ENCODE data around the gene MOB3A.
"Not testable (repeated sequence)": the region's sequence is repeated elsewhere in the genome, so short reads cannot be mapped to it uniquely, and the experiment has no call there.

Gene MOB3A

DNA sequence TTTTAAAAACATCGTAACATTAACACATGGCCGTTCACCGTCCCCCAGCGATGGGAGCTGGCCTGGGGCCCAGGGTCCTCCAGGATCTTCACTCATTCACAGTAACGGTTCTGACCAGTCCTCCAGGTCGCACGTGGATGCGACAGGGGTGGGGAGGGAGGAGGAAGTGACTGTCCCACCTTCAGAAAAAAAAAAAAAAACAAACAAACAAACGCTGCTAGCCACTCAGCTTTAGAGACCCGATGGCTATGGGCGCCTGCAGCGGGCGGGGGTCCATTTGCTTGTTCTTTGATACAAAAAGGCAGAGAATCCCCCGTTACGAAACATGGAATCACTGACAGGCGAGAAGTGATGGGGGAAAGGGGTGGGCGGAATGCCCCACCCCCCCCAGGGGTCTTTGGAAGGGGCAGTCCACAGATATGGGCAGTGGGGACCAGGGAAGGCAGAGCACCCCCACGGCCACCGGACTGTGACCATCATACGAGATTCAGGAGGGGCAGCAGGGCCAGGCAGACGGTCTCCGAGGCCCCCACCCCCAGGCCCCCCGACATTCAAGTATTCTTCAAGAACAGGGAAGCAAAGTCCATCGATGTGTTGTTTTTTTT is 58.4 kb downstream of the MOB3A start:
- peaks cover 45% of the 10 kb centered on the region for H3K36me3 ChIP-seq (replicated peaks; ENCODE audit: low read depth, low read length)
- H3K9me3 ChIP-seq (ENCODE audit: insufficient read depth, low read length): no peaks in the 10 kb centered on the region
- peaks cover 22% of the 10 kb centered on the region for H3K4me1 ChIP-seq (ENCODE audit: low read length)
- no peak overlapping the region for H3K4me2 ChIP-seq (ENCODE audit: low read length)
- no peak overlapping the region for H3K4me3 ChIP-seq (ENCODE audit: low read length)
- TF ChIP-seq EZH2phosphoT487 (IDR thresholded peaks at IDR 0.05; ENCODE audit: low read depth): no peak
- TF ChIP-seq, protein P1, sequence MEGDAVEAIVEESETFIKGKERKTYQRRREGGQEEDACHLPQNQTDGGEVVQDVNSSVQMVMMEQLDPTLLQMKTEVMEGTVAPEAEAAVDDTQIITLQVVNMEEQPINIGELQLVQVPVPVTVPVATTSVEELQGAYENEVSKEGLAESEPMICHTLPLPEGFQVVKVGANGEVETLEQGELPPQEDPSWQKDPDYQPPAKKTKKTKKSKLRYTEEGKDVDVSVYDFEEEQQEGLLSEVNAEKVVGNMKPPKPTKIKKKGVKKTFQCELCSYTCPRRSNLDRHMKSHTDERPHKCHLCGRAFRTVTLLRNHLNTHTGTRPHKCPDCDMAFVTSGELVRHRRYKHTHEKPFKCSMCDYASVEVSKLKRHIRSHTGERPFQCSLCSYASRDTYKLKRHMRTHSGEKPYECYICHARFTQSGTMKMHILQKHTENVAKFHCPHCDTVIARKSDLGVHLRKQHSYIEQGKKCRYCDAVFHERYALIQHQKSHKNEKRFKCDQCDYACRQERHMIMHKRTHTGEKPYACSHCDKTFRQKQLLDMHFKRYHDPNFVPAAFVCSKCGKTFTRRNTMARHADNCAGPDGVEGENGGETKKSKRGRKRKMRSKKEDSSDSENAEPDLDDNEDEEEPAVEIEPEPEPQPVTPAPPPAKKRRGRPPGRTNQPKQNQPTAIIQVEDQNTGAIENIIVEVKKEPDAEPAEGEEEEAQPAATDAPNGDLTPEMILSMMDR (IDR thresholded peaks at IDR 0.05; ENCODE audit: low read depth, low read length): no peak
- H4K20me1 ChIP-seq (ENCODE audit: insufficient read depth, low read length): peaks cover 53% of the 10 kb centered on the region
- H2AFZ ChIP-seq (ENCODE audit: low read depth, low read length): no peak overlapping the region
- no peak overlapping the region for H3K27ac ChIP-seq (ENCODE audit: low read length)
- H3K79me2 ChIP-seq (ENCODE audit: low read length): peaks cover 20% of the 10 kb centered on the region
- H3K27me3 ChIP-seq (ENCODE audit: low read depth, low read length): 0 out of 2 replicates have a peak, but pooled peaks cover under 1% of the 10 kb centered on the region
- H3K9ac ChIP-seq (ENCODE audit: low read length): no peak overlapping the region

DNA sequence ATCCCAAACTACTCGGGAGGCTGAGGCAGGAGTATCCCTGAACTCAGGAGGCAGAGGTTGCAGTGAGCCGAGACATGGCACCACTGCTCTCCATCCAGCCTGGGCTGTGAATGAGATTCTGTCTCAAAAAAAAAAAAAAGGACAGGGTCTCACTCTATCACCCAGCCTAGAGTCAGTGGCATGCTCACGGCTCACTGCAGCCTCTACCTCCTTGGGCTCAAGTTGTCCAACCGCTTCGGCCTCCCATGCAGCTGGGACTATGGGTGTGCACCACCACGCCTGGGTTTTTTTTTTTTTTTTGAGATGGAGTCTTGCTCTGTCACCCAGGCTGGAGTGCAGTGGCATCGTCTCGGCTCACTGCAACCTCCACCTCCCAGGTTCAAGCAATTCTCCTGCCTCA is 59.7 kb downstream of the MOB3A start:
- no peaks in the 10 kb centered on the region for H3K9me3 ChIP-seq (ENCODE audit: insufficient read depth, low read length)
- no peak overlapping the region for H2AFZ ChIP-seq (ENCODE audit: low read depth, low read length)
- H3K27ac ChIP-seq (ENCODE audit: low read length): no peak overlapping the region
- peaks cover 39% of the 10 kb centered on the region for H3K36me3 ChIP-seq (replicated peaks; ENCODE audit: low read depth, low read length)
- H3K27me3 ChIP-seq (ENCODE audit: low read depth, low read length): 0 out of 2 replicates have a peak, but pooled peaks cover 3% of the 10 kb centered on the region
- TF ChIP-seq, protein P1 (IDR thresholded peaks at IDR 0.05; ENCODE audit: low read depth, low read length): no peak
- no peak for TF ChIP-seq EZH2phosphoT487 (IDR thresholded peaks at IDR 0.05; ENCODE audit: low read depth)
- H3K4me3 ChIP-seq (ENCODE audit: low read length): no peak overlapping the region
- H3K9ac ChIP-seq (ENCODE audit: low read length): no peak overlapping the region
- H3K79me2 ChIP-seq (ENCODE audit: low read length): peaks cover 10% of the 10 kb centered on the region
- no peak overlapping the region for H3K4me2 ChIP-seq (ENCODE audit: low read length)
- H4K20me1 ChIP-seq (ENCODE audit: insufficient read depth, low read length): peaks cover 44% of the 10 kb centered on the region
- peaks cover 20% of the 10 kb centered on the region for H3K4me1 ChIP-seq (ENCODE audit: low read length)

DNA sequence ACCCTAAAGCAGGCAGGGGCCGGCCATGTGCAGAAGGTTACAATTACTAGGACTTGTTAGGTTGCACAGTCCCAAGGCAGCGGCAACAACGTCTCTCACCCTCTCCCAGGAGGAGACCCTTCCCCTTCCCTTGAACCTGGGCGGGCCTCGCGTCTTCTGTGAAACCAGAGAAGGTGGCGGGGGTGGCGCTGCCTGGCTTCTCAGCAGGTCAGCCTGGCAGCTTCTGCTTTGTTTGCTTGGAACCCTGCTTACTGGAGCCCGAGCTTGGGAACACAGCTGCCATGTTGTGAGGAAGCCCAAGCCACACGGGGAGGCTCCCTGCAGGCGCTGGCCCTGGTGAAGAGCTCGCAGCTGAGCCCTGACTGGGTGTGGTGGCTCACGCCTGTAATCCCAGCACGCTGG is 60.5 kb downstream of the MOB3A start:
- Histone ChIP-seq H3K4me2 (ENCODE audit: low read length) (no peak overlapping the region), H2AFZ (ENCODE audit: low read depth, low read length) (no peak overlapping the region), H3K27me3 (ENCODE audit: low read depth, low read length) (0 out of 2 replicates have a peak, but pooled peaks cover 3% of the 10 kb centered on the region), H3K36me3 (replicated peaks; ENCODE audit: low read depth, low read length) (peaks cover 31% of the 10 kb centered on the region), H4K20me1 (ENCODE audit: insufficient read depth, low read length) (peaks cover 35% of the 10 kb centered on the region), H3K4me3 (ENCODE audit: low read length) (no peak overlapping the region), H3K79me2 (ENCODE audit: low read length) (peaks cover 2% of the 10 kb centered on the region; the same call in 1 of the 2 replicates), H3K9ac (ENCODE audit: low read length) (no peak overlapping the region), H3K27ac (ENCODE audit: low read length) (no peak overlapping the region), H3K4me1 (ENCODE audit: low read length) (peaks cover 12% of the 10 kb centered on the region), H3K9me3 (ENCODE audit: insufficient read depth, low read length) (no peaks in the 10 kb centered on the region)
- TF ChIP-seq EZH2phosphoT487 (IDR thresholded peaks at IDR 0.05; ENCODE audit: low read depth): no peak
- TF ChIP-seq, protein P1 (IDR thresholded peaks at IDR 0.05; ENCODE audit: low read depth, low read length): no peak

DNA sequence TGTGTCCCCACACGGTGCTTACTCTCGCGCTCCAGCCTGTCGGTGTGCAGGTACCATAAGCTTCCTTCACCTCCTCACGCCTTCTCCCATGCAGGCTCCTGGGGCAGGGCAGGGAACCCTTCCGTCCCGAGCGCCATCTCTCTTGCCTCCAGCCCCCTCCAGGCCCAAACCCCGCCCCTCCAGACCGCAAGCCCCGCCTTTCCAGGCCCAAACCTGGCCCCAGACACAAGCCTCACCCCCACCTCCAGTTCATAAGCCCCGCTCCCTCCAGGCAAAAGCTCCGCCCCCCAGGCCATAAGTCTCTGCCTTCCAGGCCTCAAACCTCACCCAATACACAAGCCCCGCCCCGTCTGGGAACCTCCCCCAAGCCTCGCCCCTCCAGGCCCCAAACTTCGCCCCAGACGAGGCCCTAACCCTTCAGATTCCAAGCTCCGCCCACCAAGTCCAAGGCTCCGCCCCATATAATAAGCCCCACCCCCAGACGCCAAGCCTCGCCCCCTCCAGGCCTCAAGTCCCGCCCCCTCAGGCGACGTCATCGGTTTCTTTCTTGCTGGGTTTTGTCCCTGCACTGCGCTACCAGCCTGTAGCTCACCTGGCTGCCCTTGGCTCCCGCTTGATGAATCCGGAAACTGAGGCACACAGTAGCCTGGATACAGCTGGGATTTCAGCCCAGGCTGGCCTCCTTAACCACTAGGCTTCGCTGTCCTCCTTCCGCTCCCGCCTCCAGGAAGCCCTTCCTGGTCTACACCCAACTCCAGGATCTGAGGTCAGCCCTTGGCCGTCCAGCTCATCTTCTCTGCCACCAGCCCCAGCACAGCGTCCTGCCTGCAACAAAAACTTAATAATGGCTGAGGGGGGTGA is 61.2 kb downstream of the MOB3A start:
- peaks cover 29% of the 10 kb centered on the region for H4K20me1 ChIP-seq (ENCODE audit: insufficient read depth, low read length)
- no peak overlapping the region for H3K9ac ChIP-seq (ENCODE audit: low read length)
- no peaks in the 10 kb centered on the region for H3K79me2 ChIP-seq (ENCODE audit: low read length)
- no peak overlapping the region for H3K4me2 ChIP-seq (ENCODE audit: low read length)
- peaks cover 24% of the 10 kb centered on the region for H3K36me3 ChIP-seq (replicated peaks; ENCODE audit: low read depth, low read length)
- peaks cover 11% of the 10 kb centered on the region for H3K4me1 ChIP-seq (ENCODE audit: low read length)
- H3K4me3 ChIP-seq (ENCODE audit: low read length): no peak overlapping the region
- no peak for TF ChIP-seq EZH2phosphoT487 (IDR thresholded peaks at IDR 0.05; ENCODE audit: low read depth)
- TF ChIP-seq, protein P1 (IDR thresholded peaks at IDR 0.05; ENCODE audit: low read depth, low read length): no peak
- H3K9me3 ChIP-seq (ENCODE audit: insufficient read depth, low read length): no peaks in the 10 kb centered on the region
- 0 out of 2 replicates have a peak, but pooled peaks cover 3% of the 10 kb centered on the region for H3K27me3 ChIP-seq (ENCODE audit: low read depth, low read length)
- H3K27ac ChIP-seq (ENCODE audit: low read length): no peak overlapping the region
- H2AFZ ChIP-seq (ENCODE audit: low read depth, low read length): no peak overlapping the region

DNA sequence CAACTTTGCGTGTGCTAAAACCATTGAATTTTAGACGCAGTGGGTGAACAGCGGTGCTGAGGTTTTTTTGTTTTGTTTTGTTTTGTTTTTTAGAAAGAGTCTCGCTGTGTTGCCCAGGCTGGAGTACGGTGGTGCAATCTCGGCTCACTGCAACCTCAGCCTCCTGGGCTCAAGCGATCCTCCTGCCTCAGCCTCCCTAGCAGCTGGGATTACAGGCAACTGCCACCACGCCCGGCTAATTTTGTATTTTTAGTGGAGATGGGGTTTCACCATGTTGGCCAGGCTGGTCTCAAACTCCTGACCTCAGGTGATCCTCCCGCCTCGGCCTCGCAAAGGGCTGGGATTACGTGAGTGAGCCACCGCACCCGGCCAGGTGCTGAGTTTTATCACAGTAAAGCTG is 61.9 kb downstream of the MOB3A start:
- not testable (repeated sequence) for H3K9ac ChIP-seq (ENCODE audit: low read length); H3K79me2 ChIP-seq (ENCODE audit: low read length); H3K4me2 ChIP-seq (ENCODE audit: low read length); H3K4me3 ChIP-seq (ENCODE audit: low read length); H3K27me3 ChIP-seq (ENCODE audit: low read depth, low read length); H3K9me3 ChIP-seq (ENCODE audit: insufficient read depth, low read length); H2AFZ ChIP-seq (ENCODE audit: low read depth, low read length); H3K27ac ChIP-seq (ENCODE audit: low read length)
- peaks cover 11% of the 10 kb centered on the region for H3K4me1 ChIP-seq (ENCODE audit: low read length)
- peaks cover 17% of the 10 kb centered on the region for H3K36me3 ChIP-seq (replicated peaks; ENCODE audit: low read depth, low read length)
- peaks cover 22% of the 10 kb centered on the region for H4K20me1 ChIP-seq (ENCODE audit: insufficient read depth, low read length)

All from OCI-LY3 (cell line).